GM18909 (cell line): ENCODE data around the gene SETD1A.

Source experiments
- ATAC-seq: cut with Tn5 transposase; IDR thresholded peaks from one replicate; pipeline ENCODE4 v1.9.1; 2021; ENCODE audit warnings: mild to moderate bottlenecking; ENCODE audit not compliant: unreplicated experiment, poor library complexity

Gene SETD1A

DNA sequence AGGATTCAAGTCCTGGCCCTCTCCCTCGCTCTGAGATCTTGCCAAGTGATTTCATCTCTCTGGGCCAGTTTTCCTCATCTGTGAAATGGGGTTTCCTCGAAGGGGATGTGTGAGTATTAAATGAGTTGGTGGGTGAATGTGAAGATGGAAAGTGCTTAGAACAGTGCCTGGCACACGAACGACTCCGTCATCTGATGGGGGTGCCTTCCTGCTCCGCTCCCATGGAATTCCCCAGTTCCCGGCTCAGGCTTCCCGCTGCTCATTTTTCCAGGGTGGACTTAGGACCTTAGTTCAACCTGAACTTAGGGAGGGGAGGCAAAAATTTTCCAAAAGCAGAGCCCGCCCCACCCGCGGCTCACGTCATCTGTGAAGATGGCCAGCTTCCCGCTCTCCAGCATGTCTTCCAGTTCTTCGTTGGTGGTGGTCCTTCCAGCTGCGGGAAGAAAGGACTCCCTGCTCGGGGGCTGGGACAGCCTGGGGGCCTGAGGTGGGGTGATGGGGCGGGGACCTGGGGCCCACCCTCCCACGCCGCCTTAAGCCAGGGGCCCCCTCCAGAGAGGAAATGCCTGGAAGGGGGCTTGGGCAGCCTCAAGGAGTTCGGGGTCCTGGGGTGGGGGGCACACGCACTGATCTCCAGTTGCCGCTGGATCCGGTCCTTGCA is 38.9 kb downstream of the SETD1A start:
- ATAC-seq: no peak

DNA sequence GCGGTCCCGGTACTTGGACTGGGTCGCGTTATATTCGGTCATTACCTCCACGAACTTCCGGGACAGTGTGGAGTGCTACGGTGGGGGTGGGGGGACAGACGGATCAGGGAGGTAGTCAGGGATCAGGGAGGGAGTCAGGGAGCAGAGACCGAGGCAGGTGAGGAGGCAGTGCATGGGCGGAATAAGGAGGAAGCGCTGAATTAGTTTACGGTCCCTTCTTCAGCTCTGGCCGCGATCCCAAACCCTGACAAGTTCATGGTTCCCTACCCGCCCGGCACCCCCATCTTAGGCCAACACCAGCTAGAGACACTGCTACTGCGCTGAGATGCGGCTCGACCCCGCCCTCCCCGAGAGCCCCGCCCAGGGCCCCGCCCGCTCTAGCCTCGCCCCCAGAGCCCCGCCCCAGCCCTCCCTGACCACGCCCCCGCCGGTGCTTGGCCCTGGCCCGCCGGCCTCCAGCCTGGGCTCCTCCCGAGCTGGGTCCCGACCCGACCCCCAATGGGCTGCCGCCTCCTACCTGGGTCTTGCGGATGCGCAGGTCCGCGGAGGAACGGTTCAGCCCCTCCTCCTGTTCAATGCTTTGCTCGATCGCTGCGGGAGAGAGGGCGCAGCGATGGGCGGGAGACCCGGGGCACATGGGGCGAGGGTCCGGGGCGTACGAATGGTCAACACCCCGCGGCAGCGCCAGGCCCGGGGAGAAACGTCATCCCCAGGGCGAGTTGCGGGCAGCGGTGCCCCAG is 39.6 kb downstream of the SETD1A start:
- peak; percentile 67 for ATAC-seq

- ATAC-seq: no peak
Observed at GRCh38 chr16:30997725-30998711, 40.5 kb downstream of the SETD1A start.

- ATAC-seq: no peak
Observed at GRCh38 chr16:30998852-30999761, 41.6 kb downstream of the SETD1A start.

DNA sequence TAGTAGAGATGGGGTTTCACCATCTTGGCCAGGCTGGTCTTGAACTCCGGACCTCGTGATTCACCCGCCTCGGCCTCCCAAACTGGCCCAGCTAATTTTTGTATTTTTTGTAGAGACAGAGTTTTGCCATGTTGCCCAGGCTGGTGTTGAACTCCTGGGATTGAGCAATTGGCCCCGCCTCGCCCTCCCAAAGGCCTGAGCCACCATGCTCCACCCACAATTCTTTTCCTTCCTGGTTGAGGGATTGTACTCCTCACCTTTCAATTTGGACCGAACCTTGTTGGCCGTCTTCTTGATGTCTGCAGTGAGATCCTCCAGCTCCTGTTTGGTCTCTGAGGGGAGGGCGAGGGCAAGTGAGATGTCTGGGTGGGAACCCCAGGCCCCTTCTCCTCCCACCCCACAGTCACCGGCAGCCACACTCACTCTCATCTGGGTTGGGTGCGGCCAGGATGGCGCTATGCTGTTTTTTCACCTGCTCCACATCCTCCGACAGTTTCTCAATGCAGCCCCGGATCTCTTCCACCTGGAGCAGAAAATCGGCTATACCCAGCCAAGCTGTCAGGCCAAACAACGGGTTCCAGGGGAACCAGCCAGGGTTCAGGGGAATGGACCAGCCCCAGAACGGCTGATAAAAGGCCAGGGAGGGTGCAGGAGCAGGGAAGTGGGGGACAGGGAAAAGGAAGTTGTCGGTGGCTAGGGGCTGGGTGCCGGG is 43.3 kb downstream of the SETD1A start:
- no peak for ATAC-seq

GRCh38 chr16:31001507-31002249 is 44.1 kb downstream of the SETD1A start:
- ATAC-seq: no peak

GRCh38 chr16:31002250-31002700 is 44.7 kb downstream of the SETD1A start:
- no peak for ATAC-seq

GRCh38 chr16:31002862-31003341 is 45.3 kb downstream of the SETD1A start:
- no peak for ATAC-seq

DNA sequence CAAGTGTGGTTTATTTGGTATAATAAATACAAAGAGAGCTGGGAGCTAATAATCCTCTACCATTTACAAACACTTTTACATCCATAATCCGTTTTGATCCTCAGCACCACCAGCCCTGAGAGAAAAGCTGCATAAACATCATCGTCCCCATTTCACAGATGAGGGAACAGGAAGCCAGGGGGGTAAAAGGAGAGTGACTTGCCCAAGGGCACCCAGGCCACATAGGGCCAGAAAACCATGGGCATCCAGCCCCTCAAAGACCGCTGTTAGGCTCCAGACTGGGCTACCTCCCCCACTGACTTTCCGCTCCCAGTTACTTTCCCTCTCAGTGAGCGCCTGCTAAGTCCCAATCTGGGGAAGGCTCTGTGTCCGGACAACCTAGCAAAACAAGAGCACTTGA is 46.2 kb downstream of the SETD1A start:
- no peak for ATAC-seq

DNA sequence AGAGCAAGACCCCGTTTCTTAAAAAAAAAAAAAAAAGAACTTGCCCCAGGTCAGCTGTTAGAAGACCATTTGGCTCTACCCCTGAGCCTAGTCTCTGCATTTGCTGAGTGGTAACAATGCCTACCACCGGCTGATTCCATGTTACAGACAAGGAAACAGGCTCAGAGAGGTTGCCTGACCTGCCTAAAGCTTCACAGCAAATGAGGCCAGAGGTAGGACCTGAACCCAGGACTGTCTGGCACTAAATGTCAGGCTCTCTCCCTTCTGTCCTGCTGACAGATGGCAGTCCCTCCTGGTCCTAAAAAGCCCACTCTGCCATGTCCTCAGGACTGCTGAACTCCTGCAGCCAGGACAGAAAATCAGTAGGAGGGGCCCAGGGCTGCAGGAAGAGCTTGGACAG is 47.1 kb downstream of the SETD1A start:
- no peak for ATAC-seq

- no peak for ATAC-seq
Observed at GRCh38 chr16:31005350-31006085, 48.0 kb downstream of the SETD1A start.

GRCh38 chr16:31006086-31006385 is 48.5 kb downstream of the SETD1A start:
- ATAC-seq: no peak

GRCh38 chr16:31006589-31006988 is 49.0 kb downstream of the SETD1A start:
- ATAC-seq: no peak

DNA sequence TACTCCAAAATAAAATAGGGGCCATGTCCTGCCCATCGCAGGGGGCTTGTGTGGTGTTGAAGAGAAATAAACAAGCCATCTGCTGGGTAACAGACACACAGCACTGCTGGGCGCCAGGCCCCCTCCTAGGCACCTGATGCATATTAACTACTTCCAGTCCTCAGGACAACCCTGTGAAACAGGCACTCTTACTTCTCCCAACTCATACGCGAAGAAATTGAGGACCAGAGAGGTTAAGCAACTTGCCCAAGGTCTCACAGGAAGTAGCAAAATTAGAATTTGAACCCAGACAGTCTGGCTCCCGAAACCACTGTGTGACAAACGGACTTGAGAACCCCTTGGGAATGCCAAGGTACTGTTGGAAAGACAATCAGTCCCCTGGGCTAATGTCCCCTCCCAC is 50.1 kb downstream of the SETD1A start:
- ATAC-seq: no peak

- no peak for ATAC-seq
Observed at GRCh38 chr16:31008149-31008548, 50.6 kb downstream of the SETD1A start.

- no peak for ATAC-seq
Observed at GRCh38 chr16:31008551-31008950, 51.0 kb downstream of the SETD1A start.

DNA sequence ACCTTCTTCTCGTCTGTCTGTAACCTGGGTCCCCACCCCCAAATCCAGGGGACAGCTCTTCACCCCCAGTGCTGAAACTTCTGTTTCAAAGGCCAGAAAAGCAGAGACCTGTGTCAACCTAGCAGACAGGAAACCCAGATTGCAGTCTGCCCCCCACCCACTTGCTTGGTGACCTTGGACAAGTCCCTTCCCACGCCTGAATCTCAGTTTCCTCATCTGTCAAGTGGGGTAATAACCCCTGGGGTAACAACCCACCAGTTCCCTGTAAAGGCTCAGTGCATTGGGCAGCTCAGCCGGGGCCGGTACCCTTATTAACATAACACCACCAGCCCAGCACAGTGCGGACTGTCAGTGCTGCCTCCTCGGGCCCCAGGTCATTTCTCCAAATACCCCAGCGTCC is 51.6 kb downstream of the SETD1A start:
- ATAC-seq: no peak
